GM18868 (cell line): ENCODE data around the gene GALNT1.

Experiments used
- ATAC-seq: cut with Tn5 transposase; IDR thresholded peaks from one replicate; pipeline ENCODE4 v1.9.1; 2021; ENCODE audit warnings: mild to moderate bottlenecking, moderate library complexity; ENCODE audit not compliant: unreplicated experiment

Gene GALNT1

DNA sequence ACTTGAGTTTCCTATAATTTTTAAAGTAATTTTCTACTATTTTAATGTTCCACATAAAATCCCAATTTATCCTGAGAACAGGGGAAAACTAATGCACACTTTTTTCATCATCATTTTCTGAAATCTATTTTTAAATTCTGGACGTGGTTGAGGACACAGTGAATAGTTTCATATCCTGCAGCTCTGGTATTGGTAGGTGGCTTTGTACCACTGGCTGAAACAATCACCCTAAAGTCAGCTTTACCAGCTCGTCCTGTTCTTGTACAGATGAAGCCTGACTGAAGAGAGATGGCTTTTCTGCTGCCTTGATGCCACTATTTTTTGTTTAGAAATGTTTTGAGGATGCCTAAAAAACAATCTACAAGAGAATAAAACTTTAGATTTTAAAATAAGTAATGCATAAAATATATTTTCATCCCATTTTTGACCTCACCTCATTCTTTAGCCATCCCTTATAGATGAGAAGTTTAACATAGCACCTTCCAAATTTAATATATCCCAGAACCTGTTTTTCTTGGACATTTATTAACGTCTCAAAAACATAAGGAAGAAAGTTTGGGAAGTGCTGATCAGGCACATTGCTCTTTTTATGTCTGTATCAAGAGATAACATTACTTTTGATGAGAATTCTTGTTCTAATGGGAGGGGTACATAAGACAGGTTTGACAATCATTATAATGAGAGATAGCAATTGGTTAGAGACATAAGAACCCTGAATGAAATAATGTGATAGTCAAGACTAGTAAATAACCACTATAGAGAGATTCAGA lies 80.9 kb downstream of the GALNT1 start:
- peak; percentile 88 for ATAC-seq

- no peak for ATAC-seq
Observed at GRCh38 chr18:35671966-35672603, 90.5 kb downstream of the GALNT1 start.

- ATAC-seq = no peak
Observed at GRCh38 chr18:35672897-35673296, 91.4 kb downstream of the GALNT1 start.

- no peak for ATAC-seq
Observed at GRCh38 chr18:35673682-35674081, 92.1 kb downstream of the GALNT1 start.

DNA sequence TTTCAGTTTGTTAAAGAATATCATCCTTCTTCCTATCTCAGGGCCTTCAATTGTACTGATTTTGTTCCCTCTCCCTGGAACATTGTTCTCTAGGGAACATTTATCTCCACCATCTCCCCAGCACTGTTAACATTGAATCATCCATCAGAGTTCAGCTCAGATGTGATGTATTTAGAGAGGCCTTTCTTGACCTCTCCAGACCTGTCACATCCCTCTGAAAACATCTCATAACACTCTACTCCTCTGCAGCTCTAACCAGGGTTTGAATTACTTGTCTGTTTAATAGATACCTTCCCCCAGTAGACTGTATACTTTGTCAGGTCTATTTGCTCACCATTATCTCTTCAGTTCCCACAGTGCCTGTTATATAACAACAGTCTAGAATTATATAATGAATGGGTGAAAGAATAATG lies 98.6 kb downstream of the GALNT1 start:
- no peak for ATAC-seq

DNA sequence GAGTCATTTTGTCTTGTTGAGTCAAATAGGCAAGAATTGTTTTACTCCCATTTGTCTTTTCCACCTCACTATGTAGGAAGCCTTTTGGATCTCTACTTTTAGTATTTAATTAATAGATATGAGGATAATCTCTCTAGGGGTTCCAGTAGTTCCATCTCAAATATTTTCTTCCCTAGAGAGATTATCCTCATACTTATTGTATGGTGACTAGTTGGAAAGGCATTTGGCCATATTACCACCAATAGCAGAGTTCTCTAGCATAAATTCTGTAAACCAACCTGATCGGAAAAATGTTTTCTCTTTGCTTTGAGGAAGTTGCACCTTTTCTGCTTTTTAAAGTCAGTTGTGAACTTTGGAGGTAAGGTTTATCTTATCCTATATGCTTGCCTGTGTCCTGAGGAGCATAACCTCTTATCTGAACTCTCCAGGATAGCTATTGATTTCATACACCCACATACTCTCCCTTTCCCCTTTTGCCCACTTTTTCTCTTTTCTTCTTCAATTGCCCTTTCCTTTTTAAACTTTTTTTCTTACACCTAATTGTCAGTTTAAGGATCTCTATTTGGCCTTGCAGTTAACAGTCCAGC lies 100.8 kb downstream of the GALNT1 start:
- ATAC-seq = no peak

GRCh38 chr18:35683021-35683420 lies 101.5 kb downstream of the GALNT1 start:
- ATAC-seq = no peak

- ATAC-seq = peak; percentile 99
Observed at GRCh38 chr18:35688757-35689156, 107.2 kb downstream of the GALNT1 start.

- no peak for ATAC-seq
Observed at GRCh38 chr18:35689728-35690127, 108.2 kb downstream of the GALNT1 start.

DNA sequence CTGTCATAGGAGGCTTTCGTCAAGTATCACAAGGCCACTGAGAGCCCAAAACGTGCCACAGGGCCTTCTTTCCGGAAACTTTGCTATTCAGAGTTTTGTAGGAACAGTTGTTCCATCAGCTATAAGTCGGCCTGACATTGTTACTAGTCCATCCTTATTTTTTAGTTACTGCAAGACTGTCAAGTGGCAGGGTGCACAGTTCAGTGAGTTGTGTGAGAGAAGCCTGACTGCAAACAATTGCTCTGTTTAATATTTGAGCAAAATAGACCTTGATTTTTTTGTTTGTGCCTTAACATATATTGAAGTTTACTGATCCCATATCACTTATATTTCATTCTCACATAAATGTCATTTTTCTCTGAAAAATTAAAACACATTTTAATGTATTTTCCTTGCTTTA lies 110.1 kb downstream of the GALNT1 start:
- ATAC-seq = no peak

GRCh38 chr18:35692866-35693265 lies 111.3 kb downstream of the GALNT1 start:
- no peak for ATAC-seq

- no peak for ATAC-seq
Observed at GRCh38 chr18:35693829-35694228, 112.3 kb downstream of the GALNT1 start.

- ATAC-seq = peak; percentile 58
Observed at GRCh38 chr18:35694808-35695207, 113.3 kb downstream of the GALNT1 start.

GRCh38 chr18:35695384-35695783 lies 113.8 kb downstream of the GALNT1 start:
- ATAC-seq = no peak

- ATAC-seq = no peak
Observed at GRCh38 chr18:35695803-35696202, 114.3 kb downstream of the GALNT1 start.

DNA sequence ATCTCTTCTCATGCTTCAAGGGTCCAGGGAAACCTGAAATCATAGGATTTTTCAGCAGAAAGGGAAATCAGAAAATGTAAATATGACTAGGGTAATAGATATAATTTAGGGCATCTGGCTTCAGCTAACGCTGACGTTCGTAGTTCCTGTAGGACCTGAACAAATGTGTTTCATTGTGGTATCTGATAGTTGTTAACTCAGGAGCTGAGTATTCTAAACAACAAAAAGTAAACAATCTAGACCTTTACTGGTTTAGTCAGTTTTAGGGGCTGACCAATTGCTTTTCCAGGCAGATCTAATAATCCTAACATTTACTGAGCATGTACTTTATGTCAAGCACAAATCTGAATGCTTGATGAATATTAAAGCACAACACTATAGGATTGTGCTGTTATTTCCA lies 114.8 kb downstream of the GALNT1 start:
- ATAC-seq = no peak

GRCh38 chr18:35697869-35698268 lies 116.3 kb downstream of the GALNT1 start:
- no peak for ATAC-seq

DNA sequence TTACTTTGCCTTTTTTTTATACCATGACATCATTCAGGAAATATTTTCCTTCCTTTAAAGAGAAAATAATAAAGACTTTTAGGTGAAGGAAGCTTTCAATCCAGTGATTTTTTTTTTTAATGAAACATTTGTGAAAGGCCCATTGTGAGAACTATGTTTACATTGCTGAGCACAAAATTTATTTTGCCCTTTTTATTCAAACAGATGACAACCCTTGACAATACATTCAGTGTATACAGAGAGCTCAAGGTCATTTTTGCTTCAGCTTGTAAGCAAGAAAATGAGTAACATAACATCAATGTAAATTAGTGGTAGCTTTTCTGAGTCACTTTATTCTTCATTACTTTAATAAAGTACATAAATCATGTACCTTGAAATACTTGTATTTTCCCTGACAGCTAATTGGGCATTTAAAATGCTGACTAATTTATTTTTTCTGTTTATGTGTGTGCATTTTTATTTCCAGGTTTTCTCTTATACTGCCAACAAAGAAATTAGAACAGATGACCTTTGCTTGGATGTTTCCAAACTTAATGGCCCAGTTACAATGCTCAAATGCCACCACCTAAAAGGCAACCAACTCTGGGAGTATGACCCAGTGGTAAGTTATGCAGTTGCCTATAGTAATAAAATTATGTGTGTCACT lies 121.6 kb downstream of the GALNT1 start:
- ATAC-seq = no peak

DNA sequence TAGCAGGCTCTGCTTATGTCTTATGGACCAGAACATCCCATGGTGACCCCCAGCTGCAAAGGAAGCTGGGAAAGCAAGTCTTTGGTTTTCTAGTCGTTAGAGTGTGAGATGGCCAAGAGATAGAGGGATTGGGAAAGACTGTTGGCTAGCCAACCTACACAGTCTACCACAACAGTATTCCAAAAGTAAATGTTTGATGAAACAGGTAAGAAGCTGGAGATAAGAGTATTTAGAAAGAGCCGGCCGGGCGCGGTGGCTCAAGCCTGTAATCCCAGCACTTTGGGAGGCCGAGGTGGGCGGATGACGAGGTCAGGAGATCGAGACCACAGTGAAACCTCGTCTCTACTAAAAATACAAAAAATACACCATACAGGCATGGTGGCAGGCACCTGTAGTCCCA lies 124.4 kb downstream of the GALNT1 start:
- no peak for ATAC-seq

GRCh38 chr18:35707247-35707646 lies 125.7 kb downstream of the GALNT1 start:
- no peak for ATAC-seq

DNA sequence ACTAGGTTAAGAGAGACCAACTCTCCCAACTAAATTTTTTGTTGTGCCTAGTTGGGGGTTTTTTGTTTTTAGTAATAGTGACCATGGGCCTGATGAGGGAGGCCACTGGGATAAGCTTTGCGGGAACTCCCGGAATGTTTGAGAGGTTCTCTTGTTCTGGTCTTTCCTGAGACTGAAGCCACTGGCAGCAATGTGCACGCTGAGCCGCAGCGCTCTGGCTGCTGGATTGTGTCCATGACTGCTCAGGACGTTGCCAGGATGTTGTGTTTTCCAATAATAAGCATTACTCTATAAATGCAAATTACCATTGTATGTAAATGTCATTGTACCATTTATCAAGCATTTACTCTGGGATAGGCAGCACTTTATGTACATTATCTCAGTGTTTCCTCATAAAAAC lies 126.1 kb downstream of the GALNT1 start:
- no peak for ATAC-seq

GRCh38 chr18:35710581-35710980 lies 129.0 kb downstream of the GALNT1 start:
- no peak for ATAC-seq
